ENCODE measurements around the gene ERFL. TPM values are rescaled to one million over a fixed set of nuclear protein-coding genes. Genes with fewer than 3 reads are reported as not detected.

The ERFL gene
- total RNA-seq, 2 experiments from 2014 or later: 1.6 to 6.8 TPM

DNA sequence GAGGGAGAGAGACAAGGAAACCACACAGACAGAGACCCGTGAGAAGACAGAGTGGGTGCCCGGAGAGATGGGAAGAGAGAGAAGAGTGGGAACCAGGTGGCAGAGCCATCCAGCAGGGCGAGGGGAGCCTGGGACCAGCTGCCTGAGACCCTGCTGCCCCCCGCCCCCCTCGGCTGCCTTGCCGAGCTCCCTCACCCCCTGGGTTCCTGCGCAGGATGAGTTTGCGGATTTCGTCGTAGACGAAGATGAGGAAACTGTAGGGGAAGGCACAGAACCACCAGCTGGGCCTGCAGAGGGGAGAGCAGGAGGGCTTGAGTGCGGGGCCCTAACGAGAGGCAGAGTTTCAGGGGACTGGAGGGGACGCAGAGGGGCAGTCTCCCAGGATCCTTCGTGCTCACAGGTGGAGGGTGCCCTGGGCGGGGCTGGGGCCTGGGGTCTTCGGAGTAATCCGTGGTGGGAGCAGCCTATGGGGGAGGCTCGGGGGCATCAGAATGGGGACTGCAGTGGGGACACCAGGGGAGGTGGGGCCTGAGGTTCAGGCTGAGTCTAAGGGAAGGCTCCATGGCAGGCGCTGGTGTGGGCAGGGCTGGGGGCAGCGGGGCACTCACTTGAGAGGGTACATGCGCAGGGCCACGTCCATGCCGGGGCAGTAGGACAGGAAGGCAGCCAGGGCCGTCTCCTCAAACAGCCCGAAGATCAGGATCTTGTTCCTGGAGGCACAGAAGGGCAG is 39.0 kb upstream of the ERFL start:
- H3K36me3 ChIP-seq (ENCODE audit: insufficient read depth, low read length): peaks cover 28% of the 10 kb centered on the region; the same call in 1 of the 2 replicates
- H3K4me3 ChIP-seq (ENCODE audit: low read depth, low read length, poor library complexity, severe bottlenecking): no peak overlapping the region
- H3K79me2 ChIP-seq (ENCODE audit: insufficient read depth, low read depth, low read length): no peaks in the 10 kb centered on the region
- TF ChIP-seq, protein P1, sequence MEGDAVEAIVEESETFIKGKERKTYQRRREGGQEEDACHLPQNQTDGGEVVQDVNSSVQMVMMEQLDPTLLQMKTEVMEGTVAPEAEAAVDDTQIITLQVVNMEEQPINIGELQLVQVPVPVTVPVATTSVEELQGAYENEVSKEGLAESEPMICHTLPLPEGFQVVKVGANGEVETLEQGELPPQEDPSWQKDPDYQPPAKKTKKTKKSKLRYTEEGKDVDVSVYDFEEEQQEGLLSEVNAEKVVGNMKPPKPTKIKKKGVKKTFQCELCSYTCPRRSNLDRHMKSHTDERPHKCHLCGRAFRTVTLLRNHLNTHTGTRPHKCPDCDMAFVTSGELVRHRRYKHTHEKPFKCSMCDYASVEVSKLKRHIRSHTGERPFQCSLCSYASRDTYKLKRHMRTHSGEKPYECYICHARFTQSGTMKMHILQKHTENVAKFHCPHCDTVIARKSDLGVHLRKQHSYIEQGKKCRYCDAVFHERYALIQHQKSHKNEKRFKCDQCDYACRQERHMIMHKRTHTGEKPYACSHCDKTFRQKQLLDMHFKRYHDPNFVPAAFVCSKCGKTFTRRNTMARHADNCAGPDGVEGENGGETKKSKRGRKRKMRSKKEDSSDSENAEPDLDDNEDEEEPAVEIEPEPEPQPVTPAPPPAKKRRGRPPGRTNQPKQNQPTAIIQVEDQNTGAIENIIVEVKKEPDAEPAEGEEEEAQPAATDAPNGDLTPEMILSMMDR (conservative IDR thresholded peaks at IDR 0.05; ENCODE audit: low read length): no peak
- TF ChIP-seq EZH2phosphoT487 (IDR thresholded peaks at IDR 0.05; ENCODE audit: borderline replicate concordance, low read depth, low read length): no peak
- H3K27ac ChIP-seq (ENCODE audit: low read depth, low read length, poor library complexity, severe bottlenecking): no peak overlapping the region
- no TSS peak for BruUV-seq (replicated peaks)
- H3K4me1 ChIP-seq (ENCODE audit: insufficient read depth, low read length, poor library complexity, severe bottlenecking): no peaks in the 10 kb centered on the region
- no peaks in the 10 kb centered on the region for H3K9me3 ChIP-seq (ENCODE audit: low read length)
- no peak overlapping the region for H2AFZ ChIP-seq (ENCODE audit: low read length)
- no peaks in the 10 kb centered on the region for H3K9me2 ChIP-seq (ENCODE audit: insufficient read depth, low read length)
- ChIA-PET CTCF (ENCODE audit: unreplicated experiment) (no interaction called here), POLR2A (no interaction called here)
- no peak for DNase-seq (ENCODE audit: low spot score)
- intact Hi-C loops (cut with micrococcal nuclease; ENCODE audit: unreplicated experiment): no loop called here
- no peaks in the 10 kb centered on the region for H4K20me1 ChIP-seq (ENCODE audit: insufficient read depth, low read length)
- H3K4me2 ChIP-seq (ENCODE audit: low read length): no peak overlapping the region

- Histone ChIP-seq H2AFZ (ENCODE audit: low read length) (no peak overlapping the region), H4K20me1 (ENCODE audit: insufficient read depth, low read length) (no peaks in the 10 kb centered on the region), H3K9me2 (ENCODE audit: insufficient read depth, low read length) (no peaks in the 10 kb centered on the region), H3K79me2 (ENCODE audit: insufficient read depth, low read depth, low read length) (no peaks in the 10 kb centered on the region), H3K36me3 (ENCODE audit: insufficient read depth, low read length) (peaks cover 20% of the 10 kb centered on the region; the same call in 1 of the 2 replicates), H3K27ac (ENCODE audit: low read depth, low read length, poor library complexity, severe bottlenecking) (no peak overlapping the region), H3K4me3 (ENCODE audit: low read depth, low read length, poor library complexity, severe bottlenecking) (no peak overlapping the region), H3K9me3 (ENCODE audit: low read length) (no peaks in the 10 kb centered on the region), H3K4me1 (ENCODE audit: insufficient read depth, low read length, poor library complexity, severe bottlenecking) (no peaks in the 10 kb centered on the region), H3K4me2 (ENCODE audit: low read length) (no peak overlapping the region)
- ChIA-PET POLR2A (no interaction called here), CTCF (ENCODE audit: unreplicated experiment) (no interaction called here)
- BruUV-seq (replicated peaks): no TSS peak
- intact Hi-C loops (cut with micrococcal nuclease; ENCODE audit: unreplicated experiment): no loop called here
- no peak for DNase-seq (ENCODE audit: low spot score)
- TF ChIP-seq EZH2phosphoT487 (IDR thresholded peaks at IDR 0.05; ENCODE audit: borderline replicate concordance, low read depth, low read length): no peak
- TF ChIP-seq, protein P1 (conservative IDR thresholded peaks at IDR 0.05; ENCODE audit: low read length): no peak
Measured at GRCh38 chr19:41965106-41965505, 36.9 kb upstream of the ERFL start.

DNA sequence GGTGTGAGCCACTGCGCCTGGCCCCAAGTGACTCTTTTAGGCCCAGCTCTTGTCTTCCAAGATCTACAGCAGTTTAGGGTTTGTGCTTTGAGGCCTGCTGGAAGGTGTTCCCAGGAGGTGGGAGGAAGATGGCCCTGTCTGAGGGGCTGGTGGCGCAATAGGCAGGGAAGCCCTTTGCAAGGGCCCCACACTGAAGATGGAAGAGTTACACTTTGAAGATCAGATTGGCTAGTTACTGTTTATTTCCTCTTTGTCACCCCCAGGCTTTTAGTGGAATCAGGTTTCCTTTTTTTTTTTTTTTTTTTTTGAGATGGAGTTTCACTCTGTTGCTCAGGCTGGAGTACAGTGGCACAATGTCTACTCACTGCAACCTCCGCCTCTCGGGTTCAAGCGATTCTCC is 32.7 kb upstream of the ERFL start:
- no peak overlapping the region for H3K4me3 ChIP-seq (ENCODE audit: low read depth, low read length, poor library complexity, severe bottlenecking)
- TF ChIP-seq EZH2phosphoT487 (IDR thresholded peaks at IDR 0.05; ENCODE audit: borderline replicate concordance, low read depth, low read length): no peak
- TF ChIP-seq, protein P1 (conservative IDR thresholded peaks at IDR 0.05; ENCODE audit: low read length): no peak
- DNase-seq (ENCODE audit: low spot score): no peak
- no peak overlapping the region for H3K4me2 ChIP-seq (ENCODE audit: low read length)
- no peaks in the 10 kb centered on the region for H3K9me3 ChIP-seq (ENCODE audit: low read length)
- intact Hi-C loops (cut with micrococcal nuclease; ENCODE audit: unreplicated experiment): no loop called here
- ChIA-PET POLR2A (interaction anchor here (0.6 kb wide), 1 partner anchor 70 kb away, joined by 3 read pairs; no protein-coding TSS in a partner anchor), CTCF (ENCODE audit: unreplicated experiment) (no interaction called here)
- no peak overlapping the region for H2AFZ ChIP-seq (ENCODE audit: low read length)
- no peaks in the 10 kb centered on the region for H4K20me1 ChIP-seq (ENCODE audit: insufficient read depth, low read length)
- peaks cover 15% of the 10 kb centered on the region for H3K36me3 ChIP-seq (ENCODE audit: insufficient read depth, low read length)
- peaks cover 4% of the 10 kb centered on the region; the same call in 1 of the 2 replicates for H3K79me2 ChIP-seq (ENCODE audit: insufficient read depth, low read depth, low read length)
- peaks cover 19% of the 10 kb centered on the region for H3K4me1 ChIP-seq (ENCODE audit: insufficient read depth, low read length, poor library complexity, severe bottlenecking)
- no peak overlapping the region for H3K27ac ChIP-seq (ENCODE audit: low read depth, low read length, poor library complexity, severe bottlenecking)
- no peaks in the 10 kb centered on the region for H3K9me2 ChIP-seq (ENCODE audit: insufficient read depth, low read length)
- BruUV-seq (replicated peaks): no TSS peak

Data from OCI-LY7 (cell line).